ENCODE measurements around the gene RAB6A. TPM values are rescaled to one million over a fixed set of nuclear protein-coding genes. Genes with fewer than 3 reads are reported as not detected.

Gene RAB6A
- total and polyA plus RNA-seq, 10 of the 15 experiments (the other 5 are each of a cell fraction or from before 2014, with no cell fraction given) = 9.8 to 107 (median 34.1) TPM

DNA sequence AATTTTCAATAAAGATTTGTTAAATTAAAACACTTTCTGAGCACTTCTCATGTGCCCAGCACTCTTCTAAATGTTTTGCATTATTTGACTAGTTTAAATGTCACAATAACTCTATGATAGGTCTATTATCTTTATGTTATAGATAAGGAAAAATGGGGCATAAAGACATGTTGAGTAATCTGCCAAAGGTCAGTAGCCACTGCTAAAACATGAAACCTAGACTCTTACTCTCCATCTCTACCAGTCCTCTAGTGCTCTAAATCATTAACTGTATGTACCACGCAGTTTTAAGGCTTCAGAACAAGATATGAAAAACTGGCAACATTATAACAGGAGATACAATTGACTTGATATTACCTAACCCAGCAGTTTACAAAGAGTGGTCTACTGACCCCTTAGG, 6.9 kb downstream of the RAB6A start:
- no peak overlapping the region for H3K4me2 ChIP-seq (ENCODE audit: control insufficient read depth, insufficient read depth)
- H3K4me3 ChIP-seq = no peak overlapping the region
- TF ChIP-seq CHD1 (IDR thresholded peaks at IDR 0.05; ENCODE audit: low read depth, low read length) (no peak), JUND (IDR thresholded peaks at IDR 0.05; ENCODE audit: low read depth, low read length) (no peak), CEBPB (IDR thresholded peaks at IDR 0.05; ENCODE audit: borderline replicate concordance in 1 of 2, low read depth in 2 of 2, low read length in 2 of 2) (no peak), FOXM1 (IDR thresholded peaks at IDR 0.05; ENCODE audit: low read depth, low read length) (no peak), NFYA (IDR thresholded peaks at IDR 0.05; ENCODE audit: borderline replicate concordance, low read depth, low read length) (no peak), FOS (IDR thresholded peaks at IDR 0.05; ENCODE audit: borderline replicate concordance, extremely low read depth, insufficient read length) (no peak), MTA2 (IDR thresholded peaks at IDR 0.05; ENCODE audit: low read depth) (no peak), EED (IDR thresholded peaks at IDR 0.05; ENCODE audit: low read depth) (no peak), PAX8 (IDR thresholded peaks at IDR 0.05) (no peak), KDM1A (IDR thresholded peaks at IDR 0.05; ENCODE audit: borderline replicate concordance) (no peak)
- TF ChIP-seq, protein P1, sequence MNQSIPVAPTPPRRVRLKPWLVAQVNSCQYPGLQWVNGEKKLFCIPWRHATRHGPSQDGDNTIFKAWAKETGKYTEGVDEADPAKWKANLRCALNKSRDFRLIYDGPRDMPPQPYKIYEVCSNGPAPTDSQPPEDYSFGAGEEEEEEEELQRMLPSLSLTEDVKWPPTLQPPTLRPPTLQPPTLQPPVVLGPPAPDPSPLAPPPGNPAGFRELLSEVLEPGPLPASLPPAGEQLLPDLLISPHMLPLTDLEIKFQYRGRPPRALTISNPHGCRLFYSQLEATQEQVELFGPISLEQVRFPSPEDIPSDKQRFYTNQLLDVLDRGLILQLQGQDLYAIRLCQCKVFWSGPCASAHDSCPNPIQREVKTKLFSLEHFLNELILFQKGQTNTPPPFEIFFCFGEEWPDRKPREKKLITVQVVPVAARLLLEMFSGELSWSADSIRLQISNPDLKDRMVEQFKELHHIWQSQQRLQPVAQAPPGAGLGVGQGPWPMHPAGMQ (IDR thresholded peaks at IDR 0.05; ENCODE audit: borderline replicate concordance) = no peak
- TF ChIP-seq, protein P2, sequence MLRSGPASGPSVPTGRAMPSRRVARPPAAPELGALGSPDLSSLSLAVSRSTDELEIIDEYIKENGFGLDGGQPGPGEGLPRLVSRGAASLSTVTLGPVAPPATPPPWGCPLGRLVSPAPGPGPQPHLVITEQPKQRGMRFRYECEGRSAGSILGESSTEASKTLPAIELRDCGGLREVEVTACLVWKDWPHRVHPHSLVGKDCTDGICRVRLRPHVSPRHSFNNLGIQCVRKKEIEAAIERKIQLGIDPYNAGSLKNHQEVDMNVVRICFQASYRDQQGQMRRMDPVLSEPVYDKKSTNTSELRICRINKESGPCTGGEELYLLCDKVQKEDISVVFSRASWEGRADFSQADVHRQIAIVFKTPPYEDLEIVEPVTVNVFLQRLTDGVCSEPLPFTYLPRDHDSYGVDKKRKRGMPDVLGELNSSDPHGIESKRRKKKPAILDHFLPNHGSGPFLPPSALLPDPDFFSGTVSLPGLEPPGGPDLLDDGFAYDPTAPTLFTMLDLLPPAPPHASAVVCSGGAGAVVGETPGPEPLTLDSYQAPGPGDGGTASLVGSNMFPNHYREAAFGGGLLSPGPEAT (IDR thresholded peaks at IDR 0.05; ENCODE audit: low read depth) = no peak
- TF ChIP-seq, protein P3, sequence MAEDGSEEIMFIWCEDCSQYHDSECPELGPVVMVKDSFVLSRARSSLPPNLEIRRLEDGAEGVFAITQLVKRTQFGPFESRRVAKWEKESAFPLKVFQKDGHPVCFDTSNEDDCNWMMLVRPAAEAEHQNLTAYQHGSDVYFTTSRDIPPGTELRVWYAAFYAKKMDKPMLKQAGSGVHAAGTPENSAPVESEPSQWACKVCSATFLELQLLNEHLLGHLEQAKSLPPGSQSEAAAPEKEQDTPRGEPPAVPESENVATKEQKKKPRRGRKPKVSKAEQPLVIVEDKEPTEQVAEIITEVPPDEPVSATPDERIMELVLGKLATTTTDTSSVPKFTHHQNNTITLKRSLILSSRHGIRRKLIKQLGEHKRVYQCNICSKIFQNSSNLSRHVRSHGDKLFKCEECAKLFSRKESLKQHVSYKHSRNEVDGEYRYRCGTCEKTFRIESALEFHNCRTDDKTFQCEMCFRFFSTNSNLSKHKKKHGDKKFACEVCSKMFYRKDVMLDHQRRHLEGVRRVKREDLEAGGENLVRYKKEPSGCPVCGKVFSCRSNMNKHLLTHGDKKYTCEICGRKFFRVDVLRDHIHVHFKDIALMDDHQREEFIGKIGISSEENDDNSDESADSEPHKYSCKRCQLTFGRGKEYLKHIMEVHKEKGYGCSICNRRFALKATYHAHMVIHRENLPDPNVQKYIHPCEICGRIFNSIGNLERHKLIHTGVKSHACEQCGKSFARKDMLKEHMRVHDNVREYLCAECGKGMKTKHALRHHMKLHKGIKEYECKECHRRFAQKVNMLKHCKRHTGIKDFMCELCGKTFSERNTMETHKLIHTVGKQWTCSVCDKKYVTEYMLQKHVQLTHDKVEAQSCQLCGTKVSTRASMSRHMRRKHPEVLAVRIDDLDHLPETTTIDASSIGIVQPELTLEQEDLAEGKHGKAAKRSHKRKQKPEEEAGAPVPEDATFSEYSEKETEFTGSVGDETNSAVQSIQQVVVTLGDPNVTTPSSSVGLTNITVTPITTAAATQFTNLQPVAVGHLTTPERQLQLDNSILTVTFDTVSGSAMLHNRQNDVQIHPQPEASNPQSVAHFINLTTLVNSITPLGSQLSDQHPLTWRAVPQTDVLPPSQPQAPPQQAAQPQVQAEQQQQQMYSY (CRISPR knock-in tag; IDR thresholded peaks at IDR 0.05) = no peak
- TF ChIP-seq, protein P4, sequence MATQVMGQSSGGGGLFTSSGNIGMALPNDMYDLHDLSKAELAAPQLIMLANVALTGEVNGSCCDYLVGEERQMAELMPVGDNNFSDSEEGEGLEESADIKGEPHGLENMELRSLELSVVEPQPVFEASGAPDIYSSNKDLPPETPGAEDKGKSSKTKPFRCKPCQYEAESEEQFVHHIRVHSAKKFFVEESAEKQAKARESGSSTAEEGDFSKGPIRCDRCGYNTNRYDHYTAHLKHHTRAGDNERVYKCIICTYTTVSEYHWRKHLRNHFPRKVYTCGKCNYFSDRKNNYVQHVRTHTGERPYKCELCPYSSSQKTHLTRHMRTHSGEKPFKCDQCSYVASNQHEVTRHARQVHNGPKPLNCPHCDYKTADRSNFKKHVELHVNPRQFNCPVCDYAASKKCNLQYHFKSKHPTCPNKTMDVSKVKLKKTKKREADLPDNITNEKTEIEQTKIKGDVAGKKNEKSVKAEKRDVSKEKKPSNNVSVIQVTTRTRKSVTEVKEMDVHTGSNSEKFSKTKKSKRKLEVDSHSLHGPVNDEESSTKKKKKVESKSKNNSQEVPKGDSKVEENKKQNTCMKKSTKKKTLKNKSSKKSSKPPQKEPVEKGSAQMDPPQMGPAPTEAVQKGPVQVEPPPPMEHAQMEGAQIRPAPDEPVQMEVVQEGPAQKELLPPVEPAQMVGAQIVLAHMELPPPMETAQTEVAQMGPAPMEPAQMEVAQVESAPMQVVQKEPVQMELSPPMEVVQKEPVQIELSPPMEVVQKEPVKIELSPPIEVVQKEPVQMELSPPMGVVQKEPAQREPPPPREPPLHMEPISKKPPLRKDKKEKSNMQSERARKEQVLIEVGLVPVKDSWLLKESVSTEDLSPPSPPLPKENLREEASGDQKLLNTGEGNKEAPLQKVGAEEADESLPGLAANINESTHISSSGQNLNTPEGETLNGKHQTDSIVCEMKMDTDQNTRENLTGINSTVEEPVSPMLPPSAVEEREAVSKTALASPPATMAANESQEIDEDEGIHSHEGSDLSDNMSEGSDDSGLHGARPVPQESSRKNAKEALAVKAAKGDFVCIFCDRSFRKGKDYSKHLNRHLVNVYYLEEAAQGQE (IDR thresholded peaks at IDR 0.05; ENCODE audit: low read depth, low read length) = no peak

More for the DNA sequence above, 6.9 kb downstream of the RAB6A start:
- H3K79me2 ChIP-seq (ENCODE audit: control insufficient read depth, insufficient read depth, low read length) = peaks cover 67% of the 10 kb centered on the region
- CTCF ChIA-PET = interaction anchor here (1.0 kb wide), 1 partner anchor 401 kb away, joined by 3 read pairs; no protein-coding TSS in a partner anchor
- peaks cover 0 to 2% of the 10 kb centered on the region in 2 experiments; a peak in 2 of 4 replicates for H3K36me3 ChIP-seq (ENCODE audit: control insufficient read depth in 2 of 2, insufficient read depth in 2 of 2, low read length in 1 of 2)
- FAIRE-seq (no peak), DNase-seq (ENCODE audit: low read depth, low spot score) (no peak), ATAC-seq (no peak)
- RAD21 ChIA-PET (ENCODE audit: unreplicated experiment) = no interaction called here
- in situ Hi-C loops (cut with MboI) = no loop called here
- SMC1A ChIA-PET (ENCODE audit: uncharacterized antibody, unreplicated experiment) = no interaction called here
- H3K27ac ChIP-seq (ENCODE audit: control insufficient read depth, insufficient read depth) = no peak overlapping the region
- POLR2A ChIA-PET = no interaction called here
- no peaks in the 10 kb centered on the region for H3K27me3 ChIP-seq (replicated peaks in 1 of 2; ENCODE audit: control insufficient read depth in 2 of 2, insufficient read depth in 2 of 2, low read length in 1 of 2)
- H4K20me1 ChIP-seq (ENCODE audit: control insufficient read depth, insufficient read depth) = no peaks in the 10 kb centered on the region
- no peaks in the 10 kb centered on the region for H3K9me3 ChIP-seq (replicated peaks; ENCODE audit: control insufficient read depth, insufficient read depth, low read length)
- intact Hi-C loops (cut with micrococcal nuclease; ENCODE audit: unreplicated experiment) = no loop called here
- no TSS peak for BruUV-seq (replicated peaks)
- no peak overlapping the region for H3K9ac ChIP-seq (ENCODE audit: control insufficient read depth, insufficient read depth, low read length)
- WGBS (ENCODE audit: insufficient coverage, insufficient replicate concordance, low lambda C conversion rate, missing lambda C conversion rate) = 56% methylated on average over 1 of the region's 1 CpG
- H2AFZ ChIP-seq (ENCODE audit: control insufficient read depth, low read depth, low read length) = no peak overlapping the region
- H3K4me1 ChIP-seq (ENCODE audit: control insufficient read depth, insufficient read depth, low read length) = no peaks in the 10 kb centered on the region

Measured in GM12878 (cell line).